ENCODE measurements around the gene POMT1.

- TF ChIP-seq POLR2AphosphoS5 (IDR thresholded peaks at IDR 0.05; ENCODE audit: insufficient read depth in 1 of 2, low read depth in 1 of 2) (no peak), CTCF (IDR thresholded peaks at IDR 0.05) (no peak), POLR2A (IDR thresholded peaks at IDR 0.05) (no peak)
Measured at GRCh38 chr9:131530546-131530919, 27.8 kb downstream of the POMT1 start.
